RWPE1 (cell line): ENCODE results near the gene ARL3.
A peak's percentile ranks its signal among the peaks of the same experiment; 100 is the strongest.

ENCODE experiments used
- CTCF ChIA-PET: fragments of 350-600 bp; sonication (Branson Sonifier 250); formaldehyde crosslinking; extraction: SDS; loops from one replicate; lab custom pipeline; 2021; lab: Yijun Ruan, JAX
- POLR2A ChIA-PET: fragments of 400-600 bp; formaldehyde crosslinking; extraction: SDS; loops from one replicate; lab custom pipeline; 2020; ENCODE audit warnings: antibody characterized with exemption; ENCODE audit not compliant: low non-redundant PET; lab: Yijun Ruan, JAX
- DNase-seq: peaks from one replicate; pipeline ENCODE4 v3.0.0; 2012; ENCODE audit warnings: low spot score
- H3K27ac ChIP-seq: fragments of 450-650 bp; 2 replicates; pipeline ENCODE4 v1.5.1; 2017
- CTCF ChIP-seq: fragments of 450-650 bp; conservative IDR thresholded peaks from 2 replicates; pipeline ENCODE4 v1.5.1; 2017; ENCODE audit warnings: low read depth, mild to moderate bottlenecking

ARL3 gene

GRCh38 chr10:102651455-102652169, 62.6 kb downstream of the ARL3 start:
- peak overlapping the region; percentile 100 for H3K27ac ChIP-seq
- CTCF ChIA-PET, result interaction anchor here (0.6 kb wide), 2 partner anchors 148 to 248 kb away, joined by 3 read pairs; partner anchors contain the start of gene SUFU
- no peak for DNase-seq
- POLR2A ChIA-PET, result no interaction called here
- TF ChIP-seq CTCF, result no peak

DNA sequence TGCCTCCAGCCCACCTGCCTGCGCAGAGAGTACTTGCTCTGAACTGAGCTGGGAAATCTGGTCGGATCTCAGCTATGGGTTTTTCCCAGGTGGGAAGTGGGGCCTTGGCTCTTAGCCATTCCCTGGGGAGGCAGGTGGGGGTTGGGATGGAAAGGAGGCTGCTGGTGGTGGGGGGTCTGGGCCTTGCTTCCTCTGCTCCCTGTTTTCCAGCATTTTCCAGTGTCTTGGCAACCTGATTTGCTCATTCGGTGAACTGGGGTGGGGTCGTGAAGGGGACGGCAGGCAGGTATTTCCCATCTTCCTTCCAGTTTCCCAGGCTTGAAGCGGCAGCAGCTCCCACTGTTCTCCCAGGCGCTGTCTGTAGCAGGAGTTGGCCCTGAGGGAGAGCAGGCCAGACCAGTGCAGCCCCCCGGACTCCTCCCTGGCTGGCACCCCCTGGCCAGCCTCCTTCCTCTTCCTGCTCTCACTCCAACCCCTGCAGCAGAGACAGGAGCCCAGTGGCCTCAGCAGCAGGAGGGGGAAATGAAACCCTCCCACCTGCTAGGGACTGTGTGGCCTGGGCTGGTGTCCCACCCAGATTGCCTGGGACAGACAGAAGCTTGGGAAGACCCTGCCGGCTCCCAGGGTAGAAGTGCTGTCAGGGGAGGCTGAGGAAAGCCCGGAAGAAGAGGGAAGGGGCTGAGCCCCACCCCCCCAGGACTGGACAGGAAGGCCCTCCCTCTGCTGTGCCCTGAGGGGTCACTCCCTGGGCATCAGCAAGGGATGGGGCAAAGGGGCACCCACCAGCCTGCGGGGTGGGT, 63.3 kb downstream of the ARL3 start:
- no peak for DNase-seq
- H3K27ac ChIP-seq, result peak overlapping the region; percentile 100
- ChIA-PET POLR2A (no interaction called here), CTCF (interaction anchor here (0.6 kb wide), 2 partner anchors 248 to 702 kb away, joined by 3 to 4 read pairs; no protein-coding TSS in a partner anchor)
- no peak for TF ChIP-seq CTCF

GRCh38 chr10:102649797-102650654, 64.2 kb downstream of the ARL3 start:
- H3K27ac ChIP-seq, result peak overlapping the region; percentile 100
- ChIA-PET CTCF (interaction anchor here (0.6 to 0.7 kb wide), 3 partner anchors 23 to 703 kb away, joined by 4 to 5 read pairs (median 4); no protein-coding TSS in a partner anchor), POLR2A (no interaction called here)
- TF ChIP-seq CTCF, result no peak
- no peak for DNase-seq

DNA sequence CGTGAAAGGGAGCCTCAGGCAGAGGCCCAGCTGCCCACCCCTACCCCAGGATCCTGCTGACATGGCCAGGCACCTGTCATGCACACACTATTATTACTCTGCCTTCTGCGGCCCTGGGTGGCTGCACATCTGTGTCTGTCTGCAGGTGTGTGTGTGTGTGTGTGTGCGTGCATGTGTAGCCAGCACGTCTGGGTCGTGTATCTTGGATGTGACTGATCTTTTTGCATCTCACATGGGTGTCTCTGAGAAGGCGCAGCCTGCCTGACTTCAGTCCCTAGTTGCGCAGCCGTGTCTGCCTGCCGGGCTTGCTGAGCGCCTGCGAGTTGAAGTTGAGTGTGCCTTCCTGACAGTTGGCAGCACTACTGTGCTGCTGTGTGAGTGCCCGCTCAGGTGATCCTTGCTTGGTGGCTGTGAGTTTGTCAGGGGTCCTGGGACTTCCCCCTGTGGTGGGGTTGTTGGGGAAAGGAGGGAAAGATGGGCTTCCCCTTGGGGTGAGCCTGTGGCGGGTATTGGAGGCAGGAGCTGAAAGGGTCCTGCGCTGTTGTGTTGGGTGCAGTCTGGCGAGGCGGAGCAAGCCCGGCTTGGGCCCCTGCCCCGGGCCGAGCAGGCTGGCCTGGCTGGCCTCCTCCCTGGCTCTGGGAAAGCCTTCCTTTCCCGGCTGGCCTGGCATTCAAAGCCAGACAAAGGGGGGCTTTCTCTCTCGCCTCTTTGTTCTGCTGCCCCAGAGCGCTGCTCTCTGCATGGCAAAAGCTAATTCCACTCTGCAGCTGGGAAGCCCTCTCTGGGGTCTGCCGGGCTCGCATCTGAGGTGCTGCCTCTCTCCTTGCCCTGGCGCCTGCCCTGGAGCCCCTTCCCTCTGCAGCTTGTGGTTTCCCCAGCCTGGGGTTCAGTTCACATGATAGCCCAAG, 65.1 kb downstream of the ARL3 start:
- no peak for DNase-seq
- no peak for TF ChIP-seq CTCF
- ChIA-PET CTCF (interaction anchor here (0.6 to 0.7 kb wide), 2 partner anchors 24 to 295 kb away, joined by 3 to 4 read pairs; no protein-coding TSS in a partner anchor), POLR2A (no interaction called here)
- H3K27ac ChIP-seq, result peak overlapping the region; percentile 100

GRCh38 chr10:102648269-102648888, 65.8 kb downstream of the ARL3 start:
- no peak for DNase-seq
- ChIA-PET POLR2A (no interaction called here), CTCF (interaction anchor here (0.6 kb wide), 1 partner anchor 295 kb away, joined by 3 read pairs; no protein-coding TSS in a partner anchor)
- no peak for TF ChIP-seq CTCF
- H3K27ac ChIP-seq, result peak overlapping the region; percentile 100
